Hematopoietic multipotent progenitor cell (in vitro differentiated cells): Measurements from ENCODE around the gene MARCKS. TPM values are rescaled to one million over a fixed set of nuclear protein-coding genes. Genes with fewer than 3 reads are reported as not detected.

Source experiments
- DNase-seq, 3 donors: peaks; one replicate each; pipeline ENCODE4 v3.0.0-alpha.2; 2011 to 2015; ENCODE audit warnings: low read depth in 2 of 3, low spot score in 2 of 3
- total RNA-seq: library from RNA; depleted of rRNA; stranded (reverse); fragments of >200 nt; gene quantifications from one replicate; pipeline ENCODE4 v1.2.3, GENCODE V29; 2012

The MARCKS gene
- total RNA-seq, 1 donor, result 0.81 TPM

GRCh38 chr6:113848811-113849210 lies 8.3 kb upstream of the MARCKS start:
- DNase-seq, result no peak

- DNase-seq, result no peak
Observed at GRCh38 chr6:113853252-113853651, 3.9 kb upstream of the MARCKS start.

- DNase-seq, result peak in 2 of 3 donors; percentile 72 to 75
Observed at GRCh38 chr6:113854531-113855499, 2.3 kb upstream of the MARCKS start.

GRCh38 chr6:113855500-113856374 lies 1.4 kb upstream of the MARCKS start:
- DNase-seq, result peak in 1 of 3 donors; percentile 43

- no peak for DNase-seq
Observed at GRCh38 chr6:113856375-113856624, 845 bp upstream of the MARCKS start.

- peak in 1 of 3 donors; percentile 58 for DNase-seq
Observed at GRCh38 chr6:113857556-113858479, 673 bp downstream of the MARCKS start.

- DNase-seq, result peak; percentile 49 to 92 (median 92)
Observed at GRCh38 chr6:113858480-113859348, 1.6 kb downstream of the MARCKS start.

- DNase-seq, result no peak
Observed at GRCh38 chr6:113859349-113860180, 2.4 kb downstream of the MARCKS start.

GRCh38 chr6:113860181-113860955 lies 3.2 kb downstream of the MARCKS start:
- DNase-seq, result peak in 1 of 3 donors; percentile 13

- DNase-seq, result no peak
Observed at GRCh38 chr6:113862112-113862511, 5.0 kb downstream of the MARCKS start.

- DNase-seq, result no peak
Observed at GRCh38 chr6:113870917-113871316, 13.8 kb downstream of the MARCKS start.

GRCh38 chr6:113871975-113872374 lies 14.8 kb downstream of the MARCKS start:
- no peak for DNase-seq

GRCh38 chr6:113873043-113873667 lies 16.0 kb downstream of the MARCKS start:
- peak in 1 of 3 donors; percentile 65 for DNase-seq

- DNase-seq, result no peak
Observed at GRCh38 chr6:113875470-113875869, 18.3 kb downstream of the MARCKS start.

- no peak for DNase-seq
Observed at GRCh38 chr6:113876695-113877094, 19.6 kb downstream of the MARCKS start.

- DNase-seq, result peak in 2 of 3 donors; percentile 60 to 76
Observed at GRCh38 chr6:113879186-113880096, 22.3 kb downstream of the MARCKS start.
